B cell (primary cell): Measurements from ENCODE around the gene LSP1.

Source experiments
- CTCF ChIP-seq: fragments of 200-600 bp; IDR thresholded peaks from one replicate; pipeline ENCODE4 v1.8.0; 2022; ENCODE audit warnings: antibody characterized with exemption, mild to moderate bottlenecking
- EZH2 ChIP-seq: IDR thresholded peaks from 2 replicates; pipeline ENCODE4 v1.6.1; 2012; ENCODE audit warnings: borderline replicate concordance, low read depth, mild to moderate bottlenecking, moderate library complexity, low read length; ENCODE audit not compliant: insufficient read depth, poor library complexity, severe bottlenecking

- TF ChIP-seq CTCF (no peak), EZH2 (no peak)
These were observed 5.3 kb downstream of the LSP1 start for GRCh38 chr11:1858154-1858553.
